ENCODE results near the gene TTYH1.
A peak's percentile ranks its signal among the peaks of the same experiment; 100 is the strongest.

Gene TTYH1

DNA sequence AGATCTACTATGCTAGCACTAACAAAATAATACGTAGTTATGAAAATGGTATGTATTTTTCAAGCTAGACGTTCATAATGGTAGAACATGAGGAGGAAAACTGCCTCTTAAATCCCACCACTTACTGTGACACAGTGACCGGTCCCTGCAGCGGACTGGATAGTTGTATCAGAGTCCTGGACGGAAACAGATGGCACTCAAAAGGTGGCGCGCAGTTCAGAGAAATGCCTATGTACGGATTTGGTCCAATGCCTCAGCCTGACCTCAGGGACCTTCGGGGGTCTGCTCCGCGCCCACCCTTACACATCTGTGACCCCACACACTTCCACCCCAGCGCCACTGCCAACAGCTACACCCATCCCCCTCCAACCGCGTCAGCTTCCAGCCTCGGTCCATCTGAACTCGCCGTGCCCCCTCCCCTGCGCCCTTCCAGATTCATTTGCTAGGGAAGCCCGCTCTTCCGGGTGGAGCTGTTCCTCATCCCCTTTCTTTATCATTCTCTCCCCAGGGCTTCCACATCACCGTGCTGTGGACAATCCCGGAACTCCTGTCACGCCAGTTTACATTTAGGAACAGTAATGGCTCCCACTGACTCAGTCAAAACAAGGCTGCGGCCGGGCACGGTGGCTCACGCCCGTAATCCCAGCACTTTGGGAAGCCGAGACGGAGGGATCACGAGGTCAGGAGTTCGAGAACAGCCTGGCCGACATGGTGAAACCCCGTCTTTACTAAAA lies 32.9 kb downstream of the TTYH1 start:
- DNase-seq, result peak; percentile 50

DNA sequence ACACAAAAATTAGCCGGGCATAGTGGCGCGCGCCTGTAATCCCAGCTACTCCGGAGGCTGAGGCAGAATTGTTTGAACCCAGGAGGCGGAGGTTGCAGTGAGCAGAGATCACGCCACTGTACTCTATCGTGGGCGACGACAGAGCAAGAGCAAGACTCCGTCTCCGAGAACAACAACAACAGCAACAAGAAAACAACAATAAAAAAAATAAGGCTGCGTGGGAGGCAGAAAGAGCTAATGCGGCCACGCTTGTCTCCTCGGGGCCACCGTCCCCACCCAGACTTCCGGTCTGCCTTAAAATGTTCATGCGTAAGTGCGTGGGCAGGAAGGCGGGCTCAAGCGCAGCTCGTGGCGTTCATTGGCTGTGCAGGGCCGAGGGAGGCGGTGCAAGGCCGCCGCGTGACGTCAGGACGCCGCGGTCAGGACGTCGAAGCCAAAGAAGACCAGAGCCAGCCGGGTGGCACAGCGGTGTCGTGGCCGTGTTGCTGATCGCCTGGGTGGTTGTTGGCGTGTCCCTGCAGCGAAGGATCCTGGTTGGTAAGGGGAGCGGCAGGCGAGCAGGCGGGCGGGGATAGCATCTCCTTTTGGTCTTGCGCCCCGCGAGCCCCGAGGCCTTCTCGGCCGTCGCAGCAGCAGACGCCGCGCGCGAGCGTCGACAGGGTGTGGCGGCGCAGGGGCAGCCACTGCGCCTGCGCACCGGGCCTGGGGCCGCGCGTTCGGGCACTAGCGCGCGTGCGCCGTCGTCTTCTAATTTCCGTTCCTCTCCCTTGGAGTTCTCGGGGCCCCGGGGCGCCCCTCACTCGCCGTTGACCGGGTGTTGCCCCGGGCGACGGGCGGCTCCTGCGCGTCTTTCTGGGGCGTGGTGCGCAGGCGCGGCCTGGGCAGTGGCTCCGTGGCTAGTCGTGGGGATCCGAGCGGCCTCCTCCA lies 33.8 kb downstream of the TTYH1 start, which contains the start of gene LENG8:
TSS of gene LENG8 (plus strand) at position 426 of the 927 bp plus-strand sequence. CDS start 2,146 bp downstream, outside the sequence.
- DNase-seq, result peak; percentile 96

DNA sequence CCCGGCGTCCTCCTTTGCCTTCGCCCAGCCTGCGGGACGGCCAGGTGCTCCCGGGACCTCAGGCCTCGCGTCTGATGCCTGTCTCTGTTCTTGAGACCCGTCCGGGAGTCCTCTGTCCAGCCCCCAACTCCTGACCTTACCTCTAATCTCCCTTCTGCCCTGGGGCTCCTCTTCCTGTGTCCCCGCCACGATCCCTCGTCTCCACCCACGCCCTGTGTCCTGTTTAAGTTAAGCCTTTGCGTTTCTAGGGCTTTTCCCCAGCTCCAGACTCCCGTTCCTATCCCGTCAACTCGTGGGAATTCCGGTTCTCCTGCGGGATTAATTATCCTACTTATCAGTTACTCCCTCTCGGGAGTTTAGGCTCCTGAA lies 34.4 kb downstream of the TTYH1 start:
- DNase-seq, result no peak

DNA sequence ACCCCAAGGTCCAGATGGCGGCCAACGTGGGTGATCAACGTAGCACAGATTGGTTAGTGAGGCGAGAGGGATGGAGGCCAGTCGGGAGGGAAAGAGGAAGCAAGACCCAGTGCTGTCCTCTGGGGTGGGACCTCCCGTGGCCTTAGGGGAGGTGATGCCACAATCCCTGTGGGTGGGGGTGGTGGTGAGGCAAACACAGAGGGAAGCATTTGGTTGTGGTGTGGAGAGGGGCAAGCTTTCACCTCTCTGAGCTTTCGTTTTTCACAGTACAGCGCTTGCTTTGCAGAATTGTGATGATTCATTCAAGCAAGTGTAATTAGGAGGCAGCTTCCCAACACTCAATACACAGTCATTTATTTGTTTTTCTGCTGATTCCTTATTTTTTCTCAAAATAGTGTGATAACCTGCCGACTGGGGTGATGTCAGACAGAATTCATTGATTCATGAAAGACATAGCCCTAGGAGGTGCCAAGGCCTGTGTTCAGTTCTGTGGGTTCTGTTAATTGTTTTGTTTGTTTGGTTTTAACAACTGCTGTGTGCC lies 36.1 kb downstream of the TTYH1 start:
- DNase-seq, result no peak

DNA sequence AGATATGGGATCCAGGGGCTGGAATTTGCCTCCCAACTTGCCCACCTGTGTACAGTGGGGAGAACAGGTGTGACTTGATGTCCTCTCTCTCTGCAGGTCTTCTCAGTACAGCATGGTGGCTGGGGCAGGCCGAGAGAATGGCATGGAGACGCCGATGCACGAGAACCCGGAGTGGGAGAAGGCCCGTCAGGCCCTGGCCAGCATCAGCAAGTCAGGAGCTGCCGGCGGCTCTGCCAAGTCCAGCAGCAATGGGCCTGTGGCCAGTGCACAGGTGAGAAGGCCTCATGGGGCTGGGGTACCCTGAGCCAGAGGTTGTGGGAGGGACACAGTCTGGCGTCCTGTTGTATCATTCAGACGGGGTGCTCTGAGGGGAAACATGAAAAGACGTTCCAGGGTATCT lies 36.7 kb downstream of the TTYH1 start:
- no peak for DNase-seq

DNA sequence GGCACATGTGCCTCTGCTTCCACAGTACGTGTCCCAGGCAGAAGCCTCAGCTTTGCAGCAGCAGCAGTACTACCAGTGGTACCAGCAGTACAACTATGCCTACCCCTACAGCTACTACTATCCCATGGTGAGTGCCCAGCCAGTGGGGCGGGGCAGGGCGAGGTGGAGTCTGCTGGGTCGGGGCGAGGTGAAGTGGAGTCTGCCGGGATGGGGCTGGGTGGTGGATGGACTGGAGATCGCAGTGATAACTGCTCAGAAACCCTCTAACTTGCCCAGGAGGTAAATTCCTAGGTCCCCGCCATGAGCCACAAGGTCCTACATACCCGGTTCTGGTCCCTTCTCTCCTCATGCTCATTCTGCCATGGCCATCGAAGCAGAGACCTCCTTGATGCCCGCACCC lies 37.4 kb downstream of the TTYH1 start:
- DNase-seq, result no peak

DNA sequence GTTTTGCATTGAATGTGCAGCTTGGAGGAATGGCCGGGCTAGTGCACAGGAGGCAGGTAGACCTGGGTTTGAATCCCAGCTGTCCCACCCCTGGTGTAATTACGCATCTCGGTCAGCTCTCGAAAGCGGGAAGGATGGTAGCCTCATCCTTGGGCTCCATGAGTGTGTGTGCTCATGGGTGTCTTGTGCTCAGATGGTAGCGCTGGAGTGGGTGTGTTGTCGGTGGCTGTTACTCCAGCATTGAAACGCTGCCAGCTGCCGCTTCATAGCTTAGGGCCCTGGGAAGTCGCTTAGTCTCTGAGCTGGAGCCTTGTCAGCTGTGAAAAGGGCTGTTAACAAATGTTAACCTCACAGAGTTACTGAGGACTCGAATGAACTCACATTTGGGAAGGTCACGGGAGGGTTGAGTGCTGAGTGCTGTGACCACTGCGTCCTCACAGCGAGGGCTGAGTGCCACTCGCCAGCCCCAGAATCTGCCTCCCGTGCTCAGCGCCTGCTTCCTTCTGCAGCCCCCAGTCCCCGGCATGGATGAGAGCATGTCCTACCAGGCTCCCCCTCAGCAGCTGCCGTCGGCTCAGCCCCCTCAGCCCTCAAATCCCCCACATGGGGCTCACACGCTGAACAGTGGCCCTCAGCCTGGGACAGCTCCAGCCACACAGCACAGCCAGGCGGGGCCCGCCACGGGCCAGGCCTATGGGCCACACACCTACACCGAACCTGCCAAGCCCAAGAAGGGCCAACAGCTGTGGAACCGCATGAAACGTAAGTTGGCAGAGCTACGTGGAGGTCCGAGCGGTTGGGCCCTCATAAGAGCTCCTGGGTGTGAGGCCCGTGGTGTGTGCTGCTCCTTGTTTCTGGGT lies 38.9 kb downstream of the TTYH1 start:
- no peak for DNase-seq

DNA sequence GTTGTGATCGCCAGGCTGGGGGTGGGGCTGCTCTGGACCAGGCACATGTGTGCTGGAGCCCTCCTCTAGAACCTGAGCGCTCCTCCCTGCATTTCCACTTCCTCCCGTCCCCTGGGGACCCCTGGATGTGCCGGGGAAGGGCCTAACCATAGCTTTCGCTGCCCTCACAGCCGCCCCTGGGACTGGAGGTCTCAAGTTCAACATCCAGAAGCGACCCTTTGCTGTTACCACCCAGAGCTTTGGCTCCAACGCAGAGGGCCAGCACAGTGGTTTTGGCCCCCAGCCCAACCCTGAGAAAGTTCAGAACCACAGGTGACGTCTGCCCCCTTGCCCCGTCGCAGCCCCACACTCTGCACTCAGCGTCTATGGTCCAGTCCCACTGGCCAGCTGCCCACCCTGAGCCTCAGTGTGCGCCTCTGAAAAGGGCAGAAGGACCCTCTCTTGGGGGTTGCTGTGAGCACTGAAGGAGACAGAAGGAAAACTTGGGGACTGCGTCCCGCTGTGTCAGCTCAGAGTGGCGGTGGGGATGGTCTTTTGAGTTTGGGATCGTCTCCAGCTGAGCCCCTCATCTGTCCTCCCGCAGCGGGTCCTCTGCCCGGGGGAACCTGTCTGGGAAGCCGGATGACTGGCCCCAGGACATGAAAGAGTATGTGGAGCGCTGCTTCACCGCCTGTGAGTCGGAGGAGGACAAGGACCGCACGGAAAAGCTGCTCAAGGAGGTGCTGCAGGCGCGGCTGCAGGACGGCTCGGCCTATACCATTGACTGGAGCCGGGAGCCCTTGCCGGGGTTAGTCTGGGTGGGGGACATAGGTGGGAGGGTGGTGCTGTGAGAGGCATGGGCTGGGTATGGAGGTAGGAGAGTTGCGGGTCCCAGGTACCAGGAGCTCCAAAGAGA lies 39.8 kb downstream of the TTYH1 start:
- no peak for DNase-seq

DNA sequence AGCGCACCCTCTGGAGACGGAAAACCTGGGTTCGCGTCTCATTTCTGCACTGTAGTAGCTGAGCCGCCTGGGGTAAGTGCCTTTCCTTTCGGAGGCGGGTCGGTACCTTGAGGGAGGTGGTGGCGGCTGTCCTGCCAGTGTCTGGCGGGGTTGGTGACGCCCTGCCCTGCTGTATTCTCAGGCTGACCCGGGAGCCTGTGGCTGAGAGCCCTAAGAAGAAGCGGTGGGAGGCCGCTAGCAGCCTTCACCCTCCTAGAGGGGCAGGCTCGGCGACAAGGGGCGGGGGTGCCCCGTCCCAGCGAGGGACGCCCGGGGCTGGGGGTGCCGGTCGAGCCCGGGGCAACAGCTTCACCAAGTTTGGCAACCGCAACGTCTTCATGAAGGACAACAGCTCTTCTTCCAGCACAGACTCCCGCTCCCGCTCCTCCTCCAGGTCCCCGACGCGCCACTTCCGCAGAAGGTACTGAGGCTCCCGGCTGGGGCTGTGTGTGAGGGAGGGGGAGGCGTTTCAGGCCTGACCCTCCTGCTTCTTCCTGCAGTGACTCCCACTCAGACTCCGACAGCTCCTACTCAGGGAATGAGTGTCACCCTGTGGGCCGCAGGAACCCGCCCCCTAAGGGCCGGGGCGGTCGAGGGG lies 40.6 kb downstream of the TTYH1 start:
- DNase-seq, result no peak

DNA sequence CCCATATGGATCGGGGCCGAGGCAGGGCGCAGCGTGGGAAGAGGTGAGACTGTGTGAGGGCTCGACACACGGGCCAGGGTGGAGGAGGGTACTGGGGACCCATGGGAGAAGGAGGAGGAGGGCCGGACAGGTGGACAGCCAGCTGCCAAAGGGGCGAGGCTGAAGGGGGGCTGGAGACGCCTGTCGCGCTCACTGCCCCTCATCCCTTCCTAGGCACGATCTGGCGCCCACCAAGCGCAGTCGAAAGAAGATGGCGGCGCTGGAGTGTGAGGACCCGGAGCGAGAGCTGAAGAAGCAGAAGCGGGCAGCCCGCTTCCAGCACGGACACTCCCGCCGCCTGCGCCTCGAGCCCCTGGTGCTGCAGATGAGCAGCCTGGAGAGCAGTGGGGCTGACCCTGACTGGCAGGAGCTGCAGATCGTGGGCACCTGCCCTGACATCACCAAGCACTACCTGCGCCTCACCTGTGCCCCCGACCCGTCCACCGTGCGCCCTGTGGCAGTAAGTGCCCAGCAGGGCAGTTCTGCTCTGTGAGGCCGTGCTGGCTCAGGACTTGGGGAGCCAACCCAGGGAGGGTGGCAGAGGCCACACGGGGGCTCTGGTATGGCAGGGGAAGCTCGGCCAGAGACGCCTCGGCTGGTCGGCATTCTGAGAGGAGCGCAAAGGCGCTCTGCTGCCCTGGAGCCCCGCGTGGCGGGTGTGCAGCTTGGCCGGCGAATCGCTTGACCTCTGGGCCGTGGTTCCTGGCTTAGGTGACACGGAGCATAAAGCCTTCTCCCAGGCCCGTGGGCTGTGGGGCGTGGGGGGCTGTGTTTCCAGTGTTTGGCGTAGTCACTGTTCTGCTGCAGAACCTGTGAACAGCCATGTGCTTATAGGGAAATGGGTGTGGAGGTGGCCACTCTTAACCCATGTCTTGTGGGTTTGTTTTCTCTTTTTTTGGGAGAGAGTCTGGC lies 41.4 kb downstream of the TTYH1 start:
- no peak for DNase-seq

DNA sequence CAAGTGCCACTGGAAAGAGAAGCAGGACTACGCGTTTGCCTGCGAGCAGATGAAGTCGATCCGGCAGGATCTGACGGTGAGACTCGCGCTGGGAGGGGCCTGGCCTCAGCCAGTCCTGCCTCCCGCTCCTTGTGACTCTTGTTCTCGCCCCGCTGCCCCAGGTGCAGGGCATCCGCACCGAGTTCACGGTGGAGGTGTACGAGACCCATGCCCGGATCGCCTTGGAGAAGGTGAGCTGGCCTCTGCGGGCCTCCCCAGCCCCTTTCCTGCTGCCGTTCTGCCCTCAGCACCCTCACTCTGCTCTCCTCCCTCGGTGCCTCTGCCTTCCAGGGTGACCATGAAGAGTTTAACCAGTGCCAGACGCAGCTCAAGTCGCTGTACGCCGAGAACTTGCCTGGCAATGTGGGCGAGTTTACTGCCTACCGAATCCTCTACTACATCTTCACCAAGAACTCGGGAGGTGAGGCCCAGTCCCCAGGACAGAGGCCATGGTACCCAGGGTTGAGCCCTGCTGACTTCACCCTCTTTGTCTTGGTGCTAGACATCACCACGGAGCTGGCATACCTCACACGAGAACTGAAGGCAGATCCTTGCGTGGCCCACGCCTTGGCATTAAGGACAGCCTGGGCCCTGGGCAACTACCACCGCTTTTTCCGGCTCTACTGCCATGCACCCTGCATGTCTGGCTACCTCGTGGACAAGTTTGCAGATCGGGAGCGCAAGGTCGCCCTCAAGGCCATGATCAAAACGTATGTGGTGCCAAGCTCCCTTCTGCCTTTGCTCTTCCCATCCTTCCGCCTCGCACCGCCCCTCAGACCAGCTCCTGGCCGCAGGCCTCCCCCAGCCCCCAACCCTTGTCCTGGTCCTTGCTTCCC lies 42.7 kb downstream of the TTYH1 start:
- no peak for DNase-seq

DNA sequence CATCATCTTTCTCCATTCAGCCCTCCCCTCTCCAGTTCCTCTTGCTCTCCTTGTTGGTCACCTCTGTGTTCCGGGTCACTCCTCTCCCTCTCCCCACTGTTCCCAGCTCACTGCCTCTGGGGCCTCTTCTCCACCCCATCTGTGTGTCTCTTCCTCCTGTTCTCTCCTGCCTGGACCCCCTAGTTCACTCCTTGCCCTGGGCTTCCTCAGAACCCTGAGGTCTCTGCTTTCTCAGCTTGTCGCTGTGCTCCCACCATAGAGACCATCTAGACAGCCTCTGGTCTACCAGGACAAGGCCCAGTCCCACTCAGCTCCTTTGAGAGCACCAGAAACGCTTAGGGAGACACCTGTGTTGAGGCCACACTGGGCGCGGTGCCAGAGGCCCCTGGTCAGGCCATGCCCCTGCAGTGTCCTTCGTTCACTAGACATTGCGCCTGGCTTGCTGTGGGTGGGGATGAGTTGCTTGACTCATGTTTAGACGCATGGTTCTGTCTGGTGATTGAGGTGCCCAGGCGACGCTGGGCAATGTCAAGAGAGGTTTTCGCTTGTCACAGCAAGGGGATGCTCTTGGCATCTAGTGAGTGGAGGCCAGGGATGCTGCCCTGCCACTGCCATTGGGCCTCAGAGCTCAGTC lies 43.5 kb downstream of the TTYH1 start:
- DNase-seq, result no peak

DNA sequence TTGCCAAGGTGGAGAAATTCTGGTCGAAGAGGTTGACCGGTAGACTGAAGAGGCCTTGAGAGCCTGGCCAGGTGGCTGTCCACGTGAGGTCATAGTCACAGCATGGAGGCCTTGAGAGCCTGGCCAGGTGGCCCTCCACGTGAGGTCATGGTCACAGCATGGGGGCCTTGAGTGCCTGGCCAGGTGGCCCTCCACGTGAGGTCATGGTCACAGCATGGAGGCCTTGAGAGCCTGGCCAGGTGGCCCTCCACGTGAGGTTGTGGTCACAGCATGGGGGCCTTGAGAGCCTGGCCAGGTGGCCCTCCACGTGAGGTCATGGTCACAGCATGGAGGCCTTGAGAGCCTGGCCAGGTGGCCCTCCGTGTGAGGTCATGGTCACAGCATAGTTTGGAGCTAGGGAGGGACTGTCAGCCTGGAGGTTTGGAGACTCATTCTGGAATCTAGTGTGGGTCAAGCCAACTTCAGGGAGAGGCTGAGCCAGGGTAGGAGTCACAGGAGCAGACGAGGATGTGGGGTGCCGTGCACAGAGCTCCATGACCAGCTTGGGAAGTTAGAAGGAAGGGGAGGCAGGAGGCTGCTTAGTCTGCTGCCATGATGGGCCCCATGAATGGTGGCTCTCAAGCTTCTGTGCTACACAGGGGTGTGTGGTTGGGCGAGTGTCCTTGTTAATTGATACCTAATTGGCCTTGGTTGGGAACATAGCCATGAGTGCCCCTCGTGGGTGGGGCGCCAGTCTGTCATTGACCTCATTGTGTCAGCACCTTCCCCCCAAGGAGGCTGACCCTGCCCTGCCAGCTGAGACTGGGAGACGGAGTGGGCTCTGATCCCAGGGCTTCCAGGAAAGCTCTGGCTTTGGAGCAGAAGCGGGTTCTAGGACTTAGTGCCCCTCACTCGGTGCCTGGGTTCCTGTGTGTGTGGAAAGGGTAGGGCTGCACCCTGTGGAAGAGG lies 44.3 kb downstream of the TTYH1 start:
- DNase-seq, result no peak

DNA sequence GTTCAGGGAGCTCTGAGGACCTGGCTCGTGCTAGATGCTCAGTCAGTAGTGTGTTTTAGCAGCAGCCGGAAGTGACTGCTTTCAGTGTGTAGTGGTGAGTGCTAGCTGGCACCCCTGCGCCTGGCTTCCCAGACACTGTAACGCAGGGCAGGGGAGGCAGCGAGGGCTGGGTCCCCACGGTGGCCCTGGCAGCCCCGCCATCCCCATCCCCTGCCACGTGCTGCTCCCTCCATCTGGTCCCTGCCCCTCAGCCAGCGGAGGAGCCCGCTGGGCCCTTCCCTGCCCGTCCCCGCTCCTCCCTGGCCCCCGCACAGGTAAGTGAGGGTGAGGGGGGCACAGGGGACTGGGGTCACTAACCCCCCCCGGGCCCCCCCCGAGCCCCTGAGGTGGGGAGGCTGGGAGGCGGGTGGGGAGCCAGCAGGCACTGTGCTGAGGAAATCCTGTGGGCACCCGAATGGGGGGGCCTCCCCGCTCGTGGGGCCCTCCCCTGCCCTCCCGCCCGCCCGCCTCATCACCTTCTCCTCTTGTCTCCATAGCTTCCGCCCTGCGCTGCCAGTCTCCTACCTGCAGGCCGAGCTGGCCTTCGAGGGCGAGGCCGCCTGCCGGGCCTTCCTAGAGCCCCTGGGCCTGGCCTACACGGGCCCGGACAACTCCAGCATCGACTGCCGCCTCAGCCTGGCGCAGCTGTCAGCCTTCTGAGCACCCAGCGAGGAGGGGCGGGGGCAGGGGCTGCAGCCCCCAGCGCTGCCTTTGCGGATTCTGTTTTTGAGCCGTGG lies 45.2 kb downstream of the TTYH1 start:
- DNase-seq, result no peak

DNA sequence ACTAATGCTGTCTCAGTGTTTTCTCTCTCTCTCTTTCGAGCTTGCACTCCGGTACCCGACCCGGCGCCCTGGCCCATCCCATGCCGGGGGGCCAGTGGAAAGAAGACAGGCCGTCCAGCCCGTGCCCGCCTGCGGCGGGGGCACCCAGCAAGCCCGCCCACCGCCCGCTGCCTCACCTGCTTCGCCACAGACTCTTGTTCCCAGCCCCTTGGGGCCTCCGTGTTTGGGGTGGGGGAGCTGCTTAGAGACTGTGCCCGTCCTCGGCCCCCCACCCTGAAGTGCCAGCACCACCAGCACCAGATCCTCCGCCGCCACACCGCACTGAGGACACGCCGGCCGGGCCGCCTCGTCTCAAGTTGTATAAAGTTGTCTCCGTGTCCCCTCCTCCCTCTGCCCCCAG lies 45.9 kb downstream of the TTYH1 start:
- no peak for DNase-seq

DNA sequence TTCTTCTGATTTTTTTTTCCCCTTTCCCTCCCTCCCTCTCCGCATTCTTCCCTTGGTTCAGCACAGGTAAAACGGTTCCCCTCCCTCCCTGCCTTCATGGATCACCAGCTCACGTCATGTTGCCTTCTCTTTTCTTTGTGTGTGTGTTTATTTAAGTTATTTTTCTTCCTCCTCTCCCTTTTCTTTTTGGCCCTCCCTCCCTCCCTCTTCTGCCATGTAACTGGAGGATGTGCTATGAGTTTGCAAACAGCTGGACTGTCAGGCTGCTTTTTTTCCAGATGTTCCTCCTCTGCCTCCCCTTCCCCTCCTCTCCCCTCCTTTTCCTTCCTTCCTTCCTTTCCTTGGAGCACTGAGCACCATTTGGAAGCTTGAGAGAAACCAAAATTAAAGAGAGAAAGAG lies 46.3 kb downstream of the TTYH1 start:
- no peak for DNase-seq

Measured in hematopoietic multipotent progenitor cell treated with erythropoietin and hydrocortisone succinate and interleukin-3 and kit ligand, for 8 days (in vitro differentiated cells).